ENCODE data around the gene PLD4. TPM values are rescaled to one million over a fixed set of nuclear protein-coding genes. Genes with fewer than 3 reads are reported as not detected.

Gene PLD4, protein sequence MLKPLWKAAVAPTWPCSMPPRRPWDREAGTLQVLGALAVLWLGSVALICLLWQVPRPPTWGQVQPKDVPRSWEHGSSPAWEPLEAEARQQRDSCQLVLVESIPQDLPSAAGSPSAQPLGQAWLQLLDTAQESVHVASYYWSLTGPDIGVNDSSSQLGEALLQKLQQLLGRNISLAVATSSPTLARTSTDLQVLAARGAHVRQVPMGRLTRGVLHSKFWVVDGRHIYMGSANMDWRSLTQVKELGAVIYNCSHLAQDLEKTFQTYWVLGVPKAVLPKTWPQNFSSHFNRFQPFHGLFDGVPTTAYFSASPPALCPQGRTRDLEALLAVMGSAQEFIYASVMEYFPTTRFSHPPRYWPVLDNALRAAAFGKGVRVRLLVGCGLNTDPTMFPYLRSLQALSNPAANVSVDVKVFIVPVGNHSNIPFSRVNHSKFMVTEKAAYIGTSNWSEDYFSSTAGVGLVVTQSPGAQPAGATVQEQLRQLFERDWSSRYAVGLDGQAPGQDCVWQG
- total RNA-seq: 1 to 10 TPM in 1 of 4 donors, not detected in 3; 2.4 TPM

DNA sequence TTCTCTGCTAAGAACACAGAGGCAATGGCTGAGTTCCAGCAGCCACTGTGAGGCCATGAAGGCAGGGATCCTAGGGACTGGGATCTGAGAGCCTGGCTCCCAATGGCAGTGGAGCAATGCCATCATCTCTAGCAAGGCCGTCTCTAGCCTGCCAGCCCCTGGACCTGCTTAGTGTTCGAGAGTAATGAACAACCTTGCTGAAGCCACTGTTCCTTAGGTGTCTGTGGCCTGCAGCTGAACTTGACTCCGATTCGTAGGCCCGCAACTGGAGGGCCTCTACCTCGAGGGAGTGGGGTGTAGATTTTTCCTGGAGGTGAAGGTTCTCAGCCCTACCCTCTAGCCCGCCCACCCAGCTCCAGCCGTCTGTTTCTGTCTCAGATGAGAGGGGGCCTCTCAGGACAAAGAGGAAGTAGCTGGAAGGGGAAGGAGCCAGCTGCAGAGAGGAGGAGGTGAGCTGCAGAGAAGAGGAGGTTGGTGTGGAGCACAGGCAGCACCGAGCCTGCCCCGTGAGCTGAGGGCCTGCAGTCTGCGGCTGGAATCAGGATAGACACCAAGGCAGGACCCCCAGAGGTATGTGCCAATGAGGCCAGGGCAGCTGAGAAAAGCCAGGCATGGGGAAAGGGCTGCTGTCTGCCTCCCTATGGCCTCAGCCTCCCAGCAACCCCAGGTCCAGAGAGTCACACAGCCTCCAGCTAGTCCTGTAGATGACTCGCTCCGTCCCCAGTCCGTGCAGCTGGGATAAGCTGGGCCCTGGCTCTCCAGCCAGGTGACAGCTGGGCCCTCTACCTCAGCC is at the start of gene PLD4:
TSS of gene PLD4 (plus strand) at position 459 of the 793 bp plus-strand sequence. CDS start 2,262 bp downstream, outside the sequence.
- Histone ChIP-seq H3K27ac (no peak within 1 kb of the TSS), H3K27me3 (no peaks in the 10 kb centered on the region), H3K9me3 (peaks cover 0 to 16% (median 0%) of the 10 kb centered on the region in 4 donors), H3K36me3 (no peaks in the 10 kb centered on the region), H3K4me3 (no peak within 1 kb of the TSS), H3K4me1 (peaks cover 0 to 5% (median 0%) of the 10 kb centered on the region in 4 donors)
- WGBS, 2 donors: 71 to 81% methylated on average over 14 of the region's 14 CpGs
- DNase-seq (ENCODE audit: low spot score in 2 of 2): no peak
- TF ChIP-seq, protein P1, sequence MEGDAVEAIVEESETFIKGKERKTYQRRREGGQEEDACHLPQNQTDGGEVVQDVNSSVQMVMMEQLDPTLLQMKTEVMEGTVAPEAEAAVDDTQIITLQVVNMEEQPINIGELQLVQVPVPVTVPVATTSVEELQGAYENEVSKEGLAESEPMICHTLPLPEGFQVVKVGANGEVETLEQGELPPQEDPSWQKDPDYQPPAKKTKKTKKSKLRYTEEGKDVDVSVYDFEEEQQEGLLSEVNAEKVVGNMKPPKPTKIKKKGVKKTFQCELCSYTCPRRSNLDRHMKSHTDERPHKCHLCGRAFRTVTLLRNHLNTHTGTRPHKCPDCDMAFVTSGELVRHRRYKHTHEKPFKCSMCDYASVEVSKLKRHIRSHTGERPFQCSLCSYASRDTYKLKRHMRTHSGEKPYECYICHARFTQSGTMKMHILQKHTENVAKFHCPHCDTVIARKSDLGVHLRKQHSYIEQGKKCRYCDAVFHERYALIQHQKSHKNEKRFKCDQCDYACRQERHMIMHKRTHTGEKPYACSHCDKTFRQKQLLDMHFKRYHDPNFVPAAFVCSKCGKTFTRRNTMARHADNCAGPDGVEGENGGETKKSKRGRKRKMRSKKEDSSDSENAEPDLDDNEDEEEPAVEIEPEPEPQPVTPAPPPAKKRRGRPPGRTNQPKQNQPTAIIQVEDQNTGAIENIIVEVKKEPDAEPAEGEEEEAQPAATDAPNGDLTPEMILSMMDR (IDR thresholded peaks at IDR 0.05): no peak
- TF ChIP-seq POLR2A (IDR thresholded peaks at IDR 0.05) (no peak), EP300 (IDR thresholded peaks at IDR 0.05) (no peak)

DNA sequence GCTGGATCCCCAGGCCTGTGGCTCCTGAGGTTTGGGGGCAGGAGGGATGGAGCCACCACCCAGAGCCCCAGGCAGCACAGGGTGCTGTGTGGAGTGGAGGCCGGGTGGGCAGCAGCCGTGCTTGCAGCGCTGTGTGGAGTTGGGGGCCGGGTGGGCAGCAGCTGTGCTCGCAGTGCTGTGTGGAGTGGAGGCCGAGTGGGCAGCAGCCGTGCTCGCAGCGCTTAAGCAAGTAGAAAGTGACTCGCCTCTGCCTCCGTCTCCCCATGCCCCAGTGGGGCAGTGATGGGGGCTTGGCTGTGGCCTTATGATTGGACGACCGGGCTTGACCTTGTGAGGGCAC is 49.3 kb upstream of the PLD4 start:
- peaks cover 0 to 11% (median 3%) of the 10 kb centered on the region in 4 donors for H3K4me1 ChIP-seq

DNA sequence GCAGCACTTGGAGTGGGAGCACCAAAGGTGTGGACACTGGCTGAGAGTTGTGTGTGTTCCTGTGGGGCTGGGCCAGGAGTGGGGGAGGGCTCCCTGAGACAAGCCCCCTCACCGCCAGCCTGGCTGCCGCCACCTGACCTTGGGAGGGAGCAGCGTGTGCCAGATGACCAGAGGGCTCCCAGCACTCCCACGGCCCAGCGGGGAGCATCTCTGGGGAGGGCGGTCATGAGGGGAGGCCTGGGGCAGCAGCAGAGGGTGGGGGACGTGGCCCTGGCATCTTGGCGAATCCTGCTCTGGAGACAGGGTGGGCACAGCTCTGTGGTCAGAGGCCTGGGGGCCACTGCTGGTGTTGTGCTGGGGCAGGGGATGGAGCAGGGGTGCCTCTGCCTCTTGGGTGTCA is 48.9 kb upstream of the PLD4 start:
- DNase-seq (ENCODE audit: low spot score in 2 of 2): no peak
- peaks cover 0 to 31% (median 0%) of the 10 kb centered on the region in 3 donors for H3K36me3 ChIP-seq
- no peaks in the 10 kb centered on the region for H3K9me3 ChIP-seq
- H3K27me3 ChIP-seq: no peaks in the 10 kb centered on the region
- WGBS, 2 donors: 79 to 88% methylated on average over 6 to 8 of the region's 8 CpGs
- no peak overlapping the region for H3K4me3 ChIP-seq
- no peak overlapping the region for H3K27ac ChIP-seq
- peaks cover 0 to 11% (median 3%) of the 10 kb centered on the region in 4 donors for H3K4me1 ChIP-seq
- TF ChIP-seq EP300 (IDR thresholded peaks at IDR 0.05): no peak

More for the DNA sequence above, 49.3 kb upstream of the PLD4 start:
- no peak overlapping the region for H3K27ac ChIP-seq
- 88 to 92% methylated on average over 13 of the region's 13 CpGs for WGBS, 2 donors
- H3K4me3 ChIP-seq: no peak overlapping the region
- no peaks in the 10 kb centered on the region for H3K27me3 ChIP-seq
- TF ChIP-seq POLR2A (IDR thresholded peaks at IDR 0.05) (no peak), EP300 (IDR thresholded peaks at IDR 0.05) (no peak)
- TF ChIP-seq, protein P1 (IDR thresholded peaks at IDR 0.05): no peak
- no peak for DNase-seq (ENCODE audit: low spot score in 2 of 2)
- peaks cover 0 to 27% (median 0%) of the 10 kb centered on the region in 3 donors for H3K36me3 ChIP-seq
- H3K9me3 ChIP-seq: no peaks in the 10 kb centered on the region

DNA sequence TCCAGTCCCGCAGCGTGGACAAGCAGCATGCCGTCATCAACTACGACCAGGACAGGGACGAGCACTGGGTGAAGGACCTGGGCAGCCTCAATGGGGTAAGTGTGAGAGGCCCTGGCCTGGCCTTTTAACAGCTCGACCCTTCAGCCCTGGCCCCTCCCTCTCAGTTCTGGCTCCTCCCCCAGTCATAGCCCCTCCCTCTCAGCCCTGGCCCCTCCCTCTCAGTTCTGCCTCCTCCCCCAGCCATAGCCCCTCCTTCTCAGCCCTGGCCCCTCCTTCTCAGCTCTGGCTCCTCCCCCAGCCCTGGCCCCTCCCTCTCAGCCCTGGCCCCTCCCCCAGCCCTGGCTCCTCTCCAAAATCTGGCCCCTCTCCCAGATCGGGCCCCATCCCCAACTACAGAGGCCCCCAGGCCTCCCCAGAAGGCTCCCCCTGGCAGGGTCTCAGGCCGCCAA is 48.4 kb upstream of the PLD4 start:
- no peaks in the 10 kb centered on the region for H3K9me3 ChIP-seq
- no peak for DNase-seq (ENCODE audit: low spot score in 2 of 2)
- TF ChIP-seq POLR2A (IDR thresholded peaks at IDR 0.05): no peak
- TF ChIP-seq, protein P1 (IDR thresholded peaks at IDR 0.05): no peak
- TF ChIP-seq EP300 (IDR thresholded peaks at IDR 0.05): no peak
- peaks cover 0 to 36% (median 0%) of the 10 kb centered on the region in 3 donors for H3K36me3 ChIP-seq
- no peak overlapping the region for H3K27ac ChIP-seq
- 75 to 78% methylated on average over 8 of the region's 8 CpGs for WGBS, 2 donors
- no peaks in the 10 kb centered on the region for H3K27me3 ChIP-seq
- H3K4me1 ChIP-seq: peaks cover 0 to 11% (median 3%) of the 10 kb centered on the region in 4 donors
- no peak overlapping the region for H3K4me3 ChIP-seq

DNA sequence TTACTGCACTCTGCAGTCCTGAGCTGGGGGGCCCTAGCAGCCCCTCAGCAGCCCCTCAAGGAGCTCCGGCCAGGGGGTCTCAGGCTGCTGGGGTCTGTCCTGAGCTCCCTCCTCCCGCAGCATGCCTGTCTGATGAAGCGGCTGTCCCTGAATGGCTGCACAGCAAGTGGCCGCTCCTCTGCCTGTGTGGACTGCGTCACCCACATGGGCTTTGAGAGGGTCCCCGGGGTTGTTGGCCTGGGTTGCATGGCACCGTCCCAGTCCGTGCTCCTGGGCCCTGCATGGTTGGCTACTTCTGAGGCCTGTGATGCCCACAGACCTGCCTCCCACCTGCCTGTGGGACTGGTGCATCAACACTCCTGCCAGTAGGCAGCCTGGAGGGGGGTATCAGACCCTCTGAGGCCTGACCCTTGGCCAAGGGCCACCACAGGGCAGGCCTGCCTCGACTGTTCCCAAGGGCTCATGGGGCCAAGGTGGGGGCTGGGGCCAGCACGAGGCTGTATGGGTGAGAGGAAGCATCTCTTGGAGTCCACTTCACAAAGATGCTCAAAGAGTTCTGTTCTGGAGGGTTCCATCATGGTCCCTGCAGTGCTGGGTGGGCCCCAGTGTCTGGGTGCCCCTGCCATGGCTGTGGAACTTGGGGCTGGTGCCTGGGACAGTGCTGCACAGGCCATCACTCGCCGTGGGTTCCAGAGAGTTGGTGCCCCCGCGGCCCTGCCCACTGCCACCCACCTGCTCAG is 47.4 kb upstream of the PLD4 start:
- Histone ChIP-seq H3K36me3 (peaks cover 0 to 44% (median 0%) of the 10 kb centered on the region in 3 donors), H3K4me3 (no peak overlapping the region), H3K27me3 (no peaks in the 10 kb centered on the region), H3K27ac (no peak overlapping the region), H3K9me3 (no peaks in the 10 kb centered on the region), H3K4me1 (peaks cover 0 to 11% (median 3%) of the 10 kb centered on the region in 4 donors)
- 79 to 89% methylated on average over 4 to 11 of the region's 14 CpGs for WGBS, 2 donors
- TF ChIP-seq EP300 (IDR thresholded peaks at IDR 0.05) (no peak), POLR2A (IDR thresholded peaks at IDR 0.05) (no peak)
- TF ChIP-seq, protein P1 (IDR thresholded peaks at IDR 0.05): no peak
- DNase-seq (ENCODE audit: low spot score in 2 of 2): no peak
